HG02970 (cell line): ENCODE measurements around the gene TMEM140.
"Not testable (repeated sequence)": the region's sequence is repeated elsewhere in the genome, so short reads cannot be mapped to it uniquely, and the experiment has no call there.

Source experiments
- ATAC-seq: cut with Tn5 transposase; IDR thresholded peaks from one replicate; pipeline ENCODE4 v1.9.1; 2021; ENCODE audit warnings: mild to moderate bottlenecking, moderate library complexity, moderate number of reproducible peaks; ENCODE audit not compliant: unreplicated experiment, low FRiP score

The TMEM140 gene

DNA sequence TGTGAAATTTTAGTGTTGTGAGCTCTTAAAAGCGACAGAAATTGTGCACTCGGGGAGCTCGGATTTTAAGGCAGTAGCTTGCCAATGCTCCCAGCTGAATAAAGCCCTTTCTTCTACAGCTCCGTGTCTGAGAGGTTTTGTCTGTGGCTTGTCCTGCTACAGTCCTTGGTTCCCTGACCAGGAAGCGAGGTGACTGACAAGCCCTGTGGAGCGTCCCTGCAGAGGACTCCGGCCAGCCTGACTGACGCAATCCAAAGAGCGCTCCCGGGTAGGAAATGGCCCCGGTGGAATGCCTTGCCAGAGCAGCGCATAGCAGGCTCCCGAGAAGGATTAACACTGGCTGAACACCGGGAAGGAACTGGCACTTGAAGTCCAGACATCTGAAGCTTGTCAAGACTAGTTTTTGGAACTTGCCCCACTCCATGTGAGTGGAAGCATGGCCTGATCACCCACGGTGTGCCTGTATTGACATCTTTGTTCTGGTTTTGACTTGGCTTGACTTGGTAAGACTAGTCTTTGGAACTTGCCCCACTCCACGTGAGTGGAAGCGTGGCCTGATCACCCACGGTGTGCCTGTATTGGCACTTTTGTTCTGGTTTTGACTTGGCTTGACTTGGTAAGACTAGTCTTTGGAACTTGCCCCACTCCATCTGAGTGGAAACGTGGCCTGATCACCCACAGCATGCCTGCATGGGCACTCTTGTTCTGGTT, 23.9 kb downstream of the TMEM140 start:
- ATAC-seq = not testable (repeated sequence)

- not testable (repeated sequence) for ATAC-seq
Measured at GRCh38 chr7:135173916-135174315, 26.0 kb downstream of the TMEM140 start.

DNA sequence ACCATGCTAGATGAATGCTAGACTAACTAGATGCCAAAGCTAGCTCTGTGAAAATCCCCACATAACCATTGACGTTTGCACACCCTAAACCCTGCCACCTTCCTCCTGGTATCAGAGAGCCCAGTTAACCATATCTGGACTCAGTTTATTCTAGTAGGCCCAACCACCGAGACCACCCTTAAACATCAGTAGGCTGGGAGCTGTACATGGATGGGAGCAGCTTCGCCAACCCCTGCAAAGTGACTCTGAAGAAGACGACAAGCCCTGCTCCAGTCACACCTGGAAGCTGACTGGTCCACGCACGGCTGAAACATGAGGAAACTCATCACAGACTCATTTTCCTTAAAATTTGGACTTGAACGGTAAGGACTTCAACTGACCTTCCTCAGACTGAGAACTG, 27.1 kb downstream of the TMEM140 start:
- no peak for ATAC-seq

DNA sequence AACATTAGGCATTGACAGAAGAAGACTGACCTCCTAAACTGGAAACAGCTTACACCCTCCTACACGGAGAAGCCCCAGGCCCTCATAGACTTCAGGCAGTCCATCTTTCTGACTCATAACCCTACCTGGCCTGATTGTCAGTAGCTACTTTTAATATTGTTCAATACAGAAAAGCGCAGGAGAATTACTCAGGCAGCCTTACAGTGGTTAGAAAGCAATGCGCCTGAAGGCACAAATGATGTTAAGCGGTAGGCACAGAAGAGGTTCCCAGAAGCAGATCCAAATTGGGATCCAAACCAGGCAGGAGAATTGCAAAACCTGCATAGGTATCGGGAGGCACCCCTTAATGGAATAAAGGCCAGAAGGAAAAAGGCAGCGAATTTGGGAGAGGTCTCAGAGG, 28.1 kb downstream of the TMEM140 start:
- ATAC-seq = no peak

GRCh38 chr7:135177028-135177696, 29.3 kb downstream of the TMEM140 start:
- ATAC-seq = no peak

- ATAC-seq = no peak
Measured at GRCh38 chr7:135178364-135178763, 30.5 kb downstream of the TMEM140 start.

- no peak for ATAC-seq
Measured at GRCh38 chr7:135179321-135179925, 31.6 kb downstream of the TMEM140 start.

- no peak for ATAC-seq
Measured at GRCh38 chr7:135180122-135180521, 32.2 kb downstream of the TMEM140 start.

GRCh38 chr7:135181261-135181928, 33.5 kb downstream of the TMEM140 start:
- ATAC-seq = no peak

DNA sequence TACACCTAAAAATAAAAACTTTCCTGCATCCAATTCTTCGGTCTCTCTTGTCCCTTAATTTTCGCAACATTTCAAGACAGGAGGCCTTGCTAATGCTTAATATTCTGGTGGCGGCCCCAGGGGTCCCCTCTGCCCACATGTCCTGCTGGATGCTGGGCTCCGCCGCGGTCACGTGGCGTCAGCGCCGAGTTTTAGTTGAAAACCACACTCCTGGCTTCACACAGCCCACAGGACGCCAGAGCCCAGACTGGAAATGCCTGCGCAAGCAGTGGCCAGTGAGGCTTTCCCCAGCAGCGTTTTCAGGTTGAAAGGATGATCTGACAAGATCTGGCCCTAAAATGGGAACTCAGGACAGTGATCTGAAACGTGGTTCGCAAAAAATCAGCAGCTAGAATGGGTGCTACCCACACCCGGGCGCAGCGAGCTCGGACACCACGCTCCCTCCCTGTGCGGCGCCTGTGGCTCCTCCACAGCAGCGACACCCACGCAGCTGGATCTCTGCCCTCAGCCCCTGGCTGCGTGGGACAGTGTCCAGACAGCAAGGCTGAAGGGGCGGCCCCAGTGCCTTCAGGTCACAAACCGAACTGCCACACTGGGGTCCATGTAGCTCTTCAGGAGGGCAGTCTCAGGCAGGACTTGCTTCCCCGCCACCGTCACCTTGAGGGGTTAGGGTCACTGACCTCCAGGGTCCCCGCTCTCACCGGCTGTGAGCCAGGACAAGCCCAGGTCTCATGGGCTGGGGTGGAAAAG, 34.2 kb downstream of the TMEM140 start:
- no peak for ATAC-seq

DNA sequence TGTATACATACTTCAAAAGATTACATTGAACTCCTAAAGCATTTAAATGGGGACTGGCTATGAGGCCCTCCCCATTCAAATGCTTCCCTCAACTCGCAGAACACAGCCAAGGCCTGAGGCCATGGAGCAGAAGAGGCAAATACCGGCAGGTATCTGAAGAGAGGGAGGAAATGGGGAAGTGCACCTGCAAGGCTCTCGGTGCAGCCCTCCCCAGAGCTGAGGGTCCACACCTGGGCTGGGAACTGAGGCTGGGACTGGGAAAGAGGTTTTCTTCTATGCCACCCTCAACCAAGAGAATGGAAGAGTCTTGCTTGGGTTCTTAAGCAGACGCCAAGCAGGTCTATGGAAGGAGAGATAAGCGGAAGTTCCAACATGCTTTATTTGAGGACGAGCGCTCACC, 35.6 kb downstream of the TMEM140 start:
- no peak for ATAC-seq

DNA sequence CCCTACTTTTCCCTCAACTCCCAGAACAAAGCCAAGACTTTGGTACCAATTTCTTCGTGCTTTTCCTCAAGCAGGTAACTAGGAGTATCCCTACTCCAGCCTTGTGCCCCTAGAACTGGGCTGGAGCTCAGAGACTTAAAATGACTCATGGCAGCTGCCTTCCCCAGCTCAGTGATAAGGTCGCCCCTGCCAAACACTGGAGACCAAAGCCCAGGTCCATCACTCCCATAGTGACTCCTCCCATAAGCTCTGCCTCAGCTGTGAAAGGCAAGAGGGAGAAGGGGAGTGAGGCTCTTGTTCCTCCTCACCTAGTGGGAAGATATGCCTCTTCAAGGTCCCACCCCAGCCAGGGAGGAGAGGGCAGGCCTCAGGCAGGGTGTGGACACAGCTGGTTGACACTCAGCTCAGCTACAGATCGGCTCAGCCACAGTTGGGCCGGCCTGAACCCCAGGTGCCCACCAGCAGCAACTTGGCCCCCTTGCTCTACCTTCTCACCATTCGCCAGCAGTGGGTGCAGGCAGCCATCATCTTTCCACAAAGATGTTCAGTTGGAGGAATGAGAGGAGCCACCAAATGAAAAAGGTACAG, 36.5 kb downstream of the TMEM140 start:
- ATAC-seq = no peak

- ATAC-seq = no peak
Measured at GRCh38 chr7:135185471-135186260, 37.8 kb downstream of the TMEM140 start.

DNA sequence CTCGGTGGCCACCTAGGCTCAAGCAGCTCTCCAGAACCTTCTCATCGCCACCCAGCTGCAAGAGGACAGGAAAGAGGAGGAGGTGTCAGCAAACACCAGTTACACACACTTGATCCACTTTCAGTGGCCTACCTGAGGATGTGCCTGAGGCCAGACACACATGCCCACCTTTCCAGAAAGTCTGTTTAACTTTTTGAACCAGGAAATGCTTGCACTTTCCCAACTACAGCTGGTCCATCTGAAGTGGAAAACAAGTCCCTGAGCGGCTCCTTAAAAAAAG, 38.3 kb downstream of the TMEM140 start:
- ATAC-seq = no peak

- peak; percentile 42 for ATAC-seq
Measured at GRCh38 chr7:135186841-135187253, 39.0 kb downstream of the TMEM140 start.

- no peak for ATAC-seq
Measured at GRCh38 chr7:135188298-135188984, 40.6 kb downstream of the TMEM140 start.

DNA sequence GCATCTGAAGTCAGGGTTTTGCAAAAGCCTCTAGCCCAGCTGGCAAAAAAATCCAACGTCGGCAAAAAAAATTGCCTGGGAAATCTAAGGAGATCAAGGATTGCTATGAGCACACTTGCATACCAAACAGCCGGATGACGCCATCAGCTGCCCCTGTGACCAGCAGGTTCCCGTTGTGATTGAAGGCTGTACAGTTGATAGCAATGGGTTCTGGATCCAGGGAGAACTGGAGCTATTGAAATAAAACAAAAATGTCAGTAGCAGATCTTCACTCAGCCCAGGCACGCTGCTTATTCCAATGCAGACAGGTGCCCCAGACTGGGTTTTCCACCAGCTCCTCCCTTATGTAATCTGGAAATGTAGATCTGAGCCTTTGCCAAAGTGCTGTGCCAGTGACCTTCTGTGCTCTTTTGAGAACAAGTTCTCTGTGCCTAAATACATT, 41.4 kb downstream of the TMEM140 start:
- no peak for ATAC-seq

DNA sequence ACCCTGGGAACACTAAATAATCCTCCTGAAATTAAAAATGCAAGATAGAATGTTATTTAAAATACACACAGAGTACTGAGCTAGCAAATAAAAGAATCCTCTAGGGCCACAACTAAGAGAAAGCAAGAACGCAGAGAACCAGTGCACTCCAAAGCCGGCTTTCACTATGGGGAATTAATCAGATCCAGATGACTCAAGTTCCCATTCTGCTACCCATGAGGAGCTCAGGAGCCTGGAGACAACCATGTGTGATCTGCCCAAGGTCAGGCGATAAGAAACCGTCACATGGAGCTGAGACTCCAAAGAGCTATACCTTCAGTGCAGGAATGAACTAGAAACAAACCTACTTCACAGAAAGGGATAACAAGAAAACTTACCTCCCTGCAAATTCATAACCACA, 42.1 kb downstream of the TMEM140 start:
- no peak for ATAC-seq

DNA sequence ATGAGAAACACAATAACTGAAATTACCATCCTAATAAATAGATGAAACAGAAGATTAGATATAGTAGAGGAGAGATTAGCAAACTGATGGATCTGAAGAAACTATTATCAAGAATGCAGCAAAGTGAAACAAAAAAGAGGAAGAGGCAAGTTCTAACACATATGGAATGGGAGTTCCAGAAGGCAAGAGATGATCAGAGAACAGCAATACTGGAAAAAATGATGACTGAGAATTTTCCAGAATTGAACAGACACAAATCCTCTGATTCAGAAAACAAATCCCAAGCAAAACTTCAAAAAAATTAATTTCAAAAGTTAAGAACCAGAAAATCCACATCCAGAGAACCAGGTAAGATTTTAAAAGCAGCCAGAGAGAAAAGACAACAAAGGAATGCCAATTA, 42.8 kb downstream of the TMEM140 start:
- no peak for ATAC-seq
